ENCODE results near the gene SSTR5.
"Not testable (repeated sequence)": the region's sequence is repeated elsewhere in the genome, so short reads cannot be mapped to it uniquely, and the experiment has no call there.

The SSTR5 gene

GRCh38 chr16:1090620-1091587 lies 18.4 kb downstream of the SSTR5 start:
- DNase-seq (ENCODE audit: low read depth), result no peak

DNA sequence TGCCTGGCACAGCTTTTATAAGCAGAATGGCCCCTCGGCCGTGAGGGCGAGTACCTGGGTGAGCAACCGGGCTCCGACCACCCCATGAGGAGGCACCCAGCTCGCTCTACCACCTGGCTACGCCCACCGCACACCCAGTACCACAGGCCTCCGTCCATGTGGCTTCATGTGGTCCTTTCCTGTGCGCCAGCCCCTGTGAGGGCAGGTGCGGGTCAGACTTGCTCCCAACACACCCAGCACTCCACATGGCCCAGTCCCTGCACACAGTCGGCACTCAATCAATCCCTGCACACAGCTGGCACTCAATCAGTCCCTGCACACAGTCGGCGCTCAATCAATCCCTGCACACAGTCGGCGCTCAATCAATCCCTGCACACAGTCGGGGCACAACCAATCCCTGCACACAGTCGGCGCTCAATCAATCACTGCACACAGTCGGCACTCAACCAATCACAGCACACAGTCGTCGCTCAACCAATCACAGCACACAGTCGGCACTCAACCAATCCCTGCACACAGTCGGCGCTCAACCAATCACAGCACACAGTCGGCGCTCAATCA lies 19.5 kb downstream of the SSTR5 start:
- no peak for DNase-seq (ENCODE audit: low read depth)

DNA sequence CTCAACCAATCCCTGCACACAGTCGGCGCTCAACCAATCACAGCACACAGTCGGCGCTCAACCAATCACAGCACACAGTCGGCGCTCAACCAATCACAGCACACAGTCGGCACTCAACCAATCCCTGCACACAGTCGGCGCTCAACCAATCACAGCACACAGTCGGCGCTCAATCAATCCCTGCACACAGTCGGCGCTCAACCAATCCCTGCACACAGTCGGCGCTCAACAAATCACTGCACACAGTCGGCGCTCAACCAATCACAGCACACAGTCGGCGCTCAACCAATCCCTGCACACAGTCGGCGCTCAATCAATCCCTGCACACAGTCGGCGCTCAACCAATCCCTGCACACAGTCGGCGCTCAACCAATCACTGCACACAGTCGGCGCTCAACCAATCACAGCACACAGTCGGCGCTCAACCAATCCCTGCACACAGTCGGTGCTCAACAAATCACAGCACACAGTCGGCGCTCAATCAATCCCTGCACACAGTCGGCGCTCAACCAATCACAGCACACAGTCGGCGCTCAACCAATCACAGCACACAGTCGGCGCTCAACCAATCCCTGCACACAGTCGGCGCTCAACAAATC lies 20.2 kb downstream of the SSTR5 start:
- not testable (repeated sequence) for DNase-seq (ENCODE audit: low read depth)

DNA sequence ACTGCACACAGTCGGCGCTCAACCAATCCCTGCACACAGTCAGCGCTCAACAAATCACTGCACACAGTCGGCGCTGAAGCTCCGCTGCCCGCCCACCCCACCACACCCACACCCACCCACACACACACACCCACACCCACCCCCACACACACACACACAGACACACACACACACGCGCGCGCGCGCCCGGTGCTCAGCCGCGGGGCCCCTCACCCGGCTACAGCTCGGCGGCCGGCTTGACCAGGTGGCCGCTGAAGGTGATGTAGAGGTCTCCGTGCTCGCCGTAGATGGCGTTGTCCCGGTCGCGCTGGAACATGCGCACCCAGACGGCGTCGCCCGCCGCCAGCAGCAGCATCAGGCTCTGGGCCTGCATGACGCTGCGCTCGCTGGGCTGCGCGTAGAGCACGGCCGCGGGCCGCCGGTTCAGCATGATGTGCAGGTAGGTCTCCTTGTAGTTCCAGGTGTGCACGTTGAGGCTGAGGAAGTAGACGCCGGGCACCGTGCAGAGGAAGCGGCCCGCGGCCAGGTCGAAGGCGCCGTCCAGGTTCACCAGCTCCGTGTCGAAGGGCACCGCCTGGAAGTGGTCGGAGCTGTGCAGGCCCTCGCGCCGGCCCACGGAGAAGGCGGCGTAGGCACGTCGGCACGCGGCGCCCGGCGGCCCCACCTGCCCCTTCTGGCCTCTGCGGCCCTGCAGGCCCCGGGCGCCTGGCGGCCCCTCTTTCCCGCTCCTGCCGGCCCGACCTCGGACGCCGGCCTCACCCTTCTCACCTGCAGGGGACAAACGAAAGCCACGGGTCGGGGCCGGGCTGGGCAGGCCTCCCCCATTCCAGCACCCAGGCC lies 21.0 kb downstream of the SSTR5 start:
- no peak for DNase-seq (ENCODE audit: low read depth)

- DNase-seq (ENCODE audit: low read depth), result no peak
These were observed 21.6 kb downstream of the SSTR5 start for GRCh38 chr16:1094124-1094479.

- DNase-seq (ENCODE audit: low read depth), result no peak
These were observed 22.3 kb downstream of the SSTR5 start for GRCh38 chr16:1094601-1095449.

DNA sequence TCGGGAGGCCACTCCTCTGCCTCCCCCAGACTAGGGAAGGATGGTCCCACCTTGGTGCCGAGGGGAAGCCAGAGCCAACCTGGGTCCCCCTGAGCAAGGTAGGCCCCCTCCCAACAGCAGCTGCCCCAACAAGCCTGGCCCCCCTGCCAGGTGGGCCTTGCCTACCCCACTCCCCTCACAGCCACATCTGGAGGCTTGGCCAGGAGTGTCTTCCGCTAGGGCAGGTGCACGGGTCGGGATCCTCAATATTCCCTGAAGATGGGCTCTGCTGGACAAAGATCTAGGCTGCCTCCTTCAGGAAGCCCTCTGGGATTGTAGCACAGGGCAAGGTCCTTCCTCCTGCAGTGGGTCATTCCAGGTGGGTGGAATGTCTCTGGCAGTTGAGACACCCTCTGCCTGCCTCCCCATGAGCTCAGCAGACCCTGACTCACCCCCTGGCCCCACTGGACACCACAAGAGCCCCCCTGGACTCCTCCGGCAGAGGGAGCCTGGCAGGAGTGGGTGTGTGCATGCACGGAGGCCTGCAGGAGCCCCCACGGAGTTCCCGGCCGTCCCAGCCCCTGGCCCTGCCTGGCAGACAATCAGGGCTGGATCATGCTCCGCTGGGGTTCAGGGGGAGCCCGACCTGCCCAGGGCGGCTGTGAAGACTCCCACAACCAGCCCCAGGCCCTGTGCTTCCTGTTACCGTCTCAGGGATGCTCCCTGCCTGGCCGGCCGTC lies 23.1 kb downstream of the SSTR5 start:
- no peak for DNase-seq (ENCODE audit: low read depth)

- no peak for DNase-seq (ENCODE audit: low read depth)
These were observed 23.9 kb downstream of the SSTR5 start, which contains the start of gene C1QTNF8 for GRCh38 chr16:1096169-1097082. TSS of gene C1QTNF8 (minus strand) at chr16:1096244. CDS start at chr16:1094922, 1,322 bp downstream.

DNA sequence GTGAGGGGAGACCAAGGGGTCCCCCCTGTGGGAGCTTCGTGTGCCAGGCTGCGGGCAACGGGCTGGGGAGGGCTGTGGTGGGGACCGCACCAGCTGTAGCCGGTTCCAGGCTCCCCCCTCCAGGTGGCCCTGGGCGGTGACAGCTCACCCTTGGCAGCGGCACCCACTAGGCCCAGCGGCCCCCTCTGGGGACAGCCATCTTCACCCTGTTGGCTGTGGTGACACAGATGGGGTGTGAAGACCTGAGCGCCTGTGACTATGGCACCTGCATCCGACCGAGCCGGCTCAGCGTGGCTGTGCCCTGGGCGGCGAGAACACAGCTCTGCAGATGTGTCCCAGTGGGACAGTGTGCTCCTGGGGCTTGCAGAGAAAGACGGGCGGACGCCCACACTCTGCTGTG lies 24.6 kb downstream of the SSTR5 start:
- DNase-seq (ENCODE audit: low read depth), result no peak

DNA sequence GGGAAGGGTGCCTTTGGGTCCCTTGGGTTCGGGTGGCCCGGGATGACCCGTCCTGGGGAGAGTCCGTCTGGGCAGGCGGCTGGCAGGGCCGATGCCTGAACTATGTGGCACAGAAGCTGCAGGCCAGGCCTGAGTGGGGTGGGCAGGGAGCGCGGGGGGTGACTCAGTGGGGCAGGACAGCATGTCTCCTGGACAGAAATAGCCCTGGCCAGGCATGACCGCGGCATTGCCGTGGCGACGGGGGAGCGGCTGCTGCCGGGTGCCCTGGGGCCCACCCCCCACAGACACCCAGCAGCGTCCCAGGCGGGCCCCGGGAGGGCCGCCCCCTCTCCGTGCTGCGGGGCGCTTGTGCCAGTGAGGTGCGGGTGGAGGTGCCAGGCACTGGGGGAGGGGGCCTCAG lies 25.3 kb downstream of the SSTR5 start:
- DNase-seq (ENCODE audit: low read depth), result no peak

DNA sequence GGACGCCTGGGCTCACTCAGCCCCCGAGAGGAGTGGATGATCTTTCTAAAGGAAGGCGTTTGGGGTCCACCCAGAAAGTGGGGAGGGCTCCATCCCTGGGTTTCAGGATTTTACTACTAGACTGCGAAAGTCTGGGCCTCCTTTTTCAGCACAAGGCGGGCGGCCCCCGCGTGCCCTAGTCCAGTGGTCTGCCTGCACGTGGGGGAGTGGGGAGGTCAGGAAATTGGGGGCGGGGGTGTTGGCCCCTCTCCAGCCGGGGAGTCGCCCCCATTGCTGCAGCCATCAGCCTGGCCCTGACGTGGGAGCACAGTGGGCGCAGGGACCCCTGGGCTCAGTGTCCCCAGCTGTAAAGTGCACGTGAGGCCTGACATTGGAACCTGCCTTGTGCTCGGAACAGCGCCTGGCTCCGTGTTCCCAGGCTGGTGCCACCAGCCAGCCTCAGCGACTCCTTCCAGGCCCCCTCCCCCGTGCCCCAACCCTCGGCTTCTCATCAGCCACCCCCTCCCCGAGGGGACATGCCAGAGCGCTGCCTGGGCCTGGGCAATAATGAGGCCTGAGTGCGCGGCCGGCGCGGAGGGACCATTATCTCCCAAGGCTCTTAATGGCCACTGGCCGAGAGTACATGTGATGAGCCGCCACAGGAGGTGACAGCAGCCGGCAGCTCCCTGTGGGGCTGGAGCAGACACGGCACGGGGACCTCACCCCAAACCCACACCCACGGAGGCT lies 25.9 kb downstream of the SSTR5 start:
- no peak for DNase-seq (ENCODE audit: low read depth)

GRCh38 chr16:1099189-1100083 lies 26.9 kb downstream of the SSTR5 start:
- no peak for DNase-seq (ENCODE audit: low read depth)

GRCh38 chr16:1100084-1100800 lies 27.7 kb downstream of the SSTR5 start:
- no peak for DNase-seq (ENCODE audit: low read depth)

- no peak for DNase-seq (ENCODE audit: low read depth)
These were observed 28.6 kb downstream of the SSTR5 start for GRCh38 chr16:1101133-1101532.

DNA sequence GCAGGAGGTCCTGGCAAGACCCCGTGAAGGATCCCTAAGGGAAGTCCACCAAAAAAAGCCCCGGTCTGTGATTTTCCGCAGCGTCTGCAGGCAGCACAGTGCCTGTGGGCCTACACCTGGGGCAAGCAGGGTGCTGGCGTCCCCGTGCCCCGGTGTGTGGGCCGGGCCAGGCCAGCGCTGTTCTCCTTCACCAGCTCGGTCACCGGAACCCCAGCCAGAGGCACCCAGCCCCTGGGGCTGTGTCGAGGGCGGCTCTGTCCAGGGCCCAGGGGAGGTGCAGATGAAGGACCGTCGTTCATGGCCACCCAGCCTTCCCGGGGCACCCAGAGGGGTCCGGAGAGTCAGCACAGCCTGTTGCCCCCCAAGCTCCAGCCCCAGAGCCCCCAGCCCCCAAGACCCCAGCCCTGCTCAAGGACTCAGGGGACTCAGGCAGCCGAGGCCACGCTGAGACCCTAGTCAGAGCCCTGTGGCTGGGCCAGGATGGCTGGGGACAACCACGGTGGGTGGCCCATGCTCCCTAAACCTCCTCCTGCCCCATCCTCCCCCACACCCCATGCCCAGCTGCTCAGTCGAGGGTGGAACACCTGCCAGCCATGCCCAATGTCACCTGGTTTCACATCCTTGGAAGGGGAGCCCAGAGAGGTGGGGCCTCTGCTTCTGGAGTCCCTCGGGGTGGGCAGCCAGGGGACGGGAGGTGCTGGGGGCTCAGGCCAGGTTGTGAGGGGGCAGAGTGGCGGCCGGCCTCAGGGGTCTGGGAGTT lies 29.2 kb downstream of the SSTR5 start:
- DNase-seq (ENCODE audit: low read depth), result no peak

- DNase-seq (ENCODE audit: low read depth), result no peak
These were observed 29.8 kb downstream of the SSTR5 start for GRCh38 chr16:1102333-1102700.

Data from T follicular helper cell (primary cell).